Neural progenitor cell (in vitro differentiated cells): Measurements from ENCODE around the gene FUT3. TPM values are rescaled to one million over a fixed set of nuclear protein-coding genes. Genes with fewer than 3 reads are reported as not detected.

Experiments
- DNase-seq: peaks from one replicate; pipeline ENCODE4 v3.0.0-alpha.2; 2016; ENCODE audit warnings: low spot score
- H2AFZ ChIP-seq: fragments of 200-600 bp; sonication (generic); replicated peaks from 2 replicates; pipeline ENCODE4 v1.6.1; 2016; ENCODE audit warnings: antibody characterized with exemption
- H3F3A ChIP-seq: fragments of 200-600 bp; sonication (generic); 2 replicates; pipeline ENCODE4 v1.6.1; 2016; ENCODE audit warnings: antibody characterized with exemption, low read depth
- H3K27ac ChIP-seq: fragments of 200-600 bp; sonication (generic); 2 replicates; pipeline ENCODE4 v1.5.1; 2016; ENCODE audit warnings: mild to moderate bottlenecking
- H3K27me3 ChIP-seq: fragments of 200-600 bp; sonication (generic); 2 replicates; pipeline ENCODE4 v1.6.1; 2016; ENCODE audit warnings: mild to moderate bottlenecking, moderate library complexity
- H3K36me3 ChIP-seq: fragments of 200-600 bp; sonication (generic); 2 replicates; pipeline ENCODE4 v1.5.1; 2016
- H3K4me1 ChIP-seq: fragments of 200-600 bp; sonication (generic); 2 replicates; pipeline ENCODE4 v1.6.1; 2016; ENCODE audit warnings: mixed run types
- H3K4me2 ChIP-seq: fragments of 200-600 bp; sonication (generic); 2 replicates; pipeline ENCODE4 v1.6.1; 2016
- H3K4me3 ChIP-seq: fragments of 200-600 bp; sonication (generic); 2 replicates; pipeline ENCODE4 v1.5.1; 2016
- H3K79me2 ChIP-seq: fragments of 200-600 bp; sonication (generic); 2 replicates; pipeline ENCODE4 v1.6.1; 2016; ENCODE audit warnings: low read depth
- H3K9ac ChIP-seq: fragments of 200-600 bp; sonication (generic); 2 replicates; pipeline ENCODE4 v1.6.1; 2016
- H3K9me3 ChIP-seq: fragments of 200-600 bp; sonication (generic); 2 replicates; pipeline ENCODE4 v1.5.1; 2016; ENCODE audit warnings: low read depth
- H4K20me1 ChIP-seq: fragments of 200-600 bp; sonication (generic); 2 replicates; pipeline ENCODE4 v1.6.1; 2016; ENCODE audit warnings: low read depth
- H3K27ac Mint-ChIP-seq: 3 replicates; pipeline ENCODE4 v1.8.0; 2021; ENCODE audit warnings: mixed read lengths
- H3K27me3 Mint-ChIP-seq: 2 replicates; pipeline ENCODE4 v1.8.0; 2022; ENCODE audit warnings: low read depth, mild to moderate bottlenecking, inconsistent platforms, moderate library complexity, mixed read lengths; ENCODE audit not compliant: insufficient read depth
- H3K36me3 Mint-ChIP-seq: 3 replicates; pipeline ENCODE4 v1.8.0; 2021; ENCODE audit warnings: mixed read lengths
- H3K4me1 Mint-ChIP-seq: 3 replicates; pipeline ENCODE4 v1.8.0; 2021; ENCODE audit warnings: mixed read lengths
- H3K4me3 Mint-ChIP-seq: 3 replicates; pipeline ENCODE4 v1.8.0; 2021; ENCODE audit warnings: mild to moderate bottlenecking, moderate library complexity, mixed read lengths
- H3K9me3 Mint-ChIP-seq: 3 replicates; pipeline ENCODE4 v1.8.0; 2020; ENCODE audit warnings: mixed read lengths
- CTCF ChIP-seq: fragments of 200-600 bp; sonication (generic); IDR thresholded peaks from 2 replicates; pipeline ENCODE4 v1.5.1; 2017; ENCODE audit warnings: antibody characterized with exemption, mild to moderate bottlenecking
- EZH2 ChIP-seq: fragments of 200-600 bp; sonication (generic); IDR thresholded peaks from 2 replicates; pipeline ENCODE4 v1.6.1; 2017; ENCODE audit warnings: antibody characterized with exemption, mild to moderate bottlenecking, moderate library complexity
- EZH2phosphoT487 ChIP-seq: fragments of 200-600 bp; sonication (generic); IDR thresholded peaks from 2 replicates; pipeline ENCODE4 v1.6.1; 2017; ENCODE audit warnings: antibody characterized with exemption
- total RNA-seq: library from RNA; depleted of rRNA; stranded (reverse); fragments of >200 nt; gene quantifications from 2 replicates; pipeline ENCODE4 v1.2.3, GENCODE V29; 2015; ENCODE audit warnings: low replicate concordance

The FUT3 gene
- total RNA-seq, 1 donor from 2014 or later, result not detected

GRCh38 chr19:5873617-5874199, 22.5 kb upstream of the FUT3 start:
- Histone ChIP-seq H3K4me2 (no peak overlapping the region), H3K4me1 (peaks cover 16% of the 10 kb centered on the region), H3K36me3 (no peaks in the 10 kb centered on the region), H4K20me1 (no peaks in the 10 kb centered on the region), H3K4me3 (no peak overlapping the region), H2AFZ (no peak overlapping the region), H3F3A (peaks cover 15% of the 10 kb centered on the region), H3K9ac (no peak overlapping the region), H3K27me3 (no peaks in the 10 kb centered on the region), H3K9me3 (no peaks in the 10 kb centered on the region), H3K79me2 (no peaks in the 10 kb centered on the region), H3K27ac (no peak overlapping the region)
- peaks cover 14% of the 10 kb centered on the region for H3K4me1 Mint-ChIP-seq
- peaks cover 4% of the 10 kb centered on the region for H3K27me3 Mint-ChIP-seq
- no peak for TF ChIP-seq EZH2phosphoT487
- no peak for TF ChIP-seq CTCF
- TF ChIP-seq EZH2, result no peak
- H3K27ac Mint-ChIP-seq, result no peak overlapping the region
- DNase-seq, result no peak
- no peaks in the 10 kb centered on the region for H3K9me3 Mint-ChIP-seq
- no peak overlapping the region for H3K4me3 Mint-ChIP-seq
- H3K36me3 Mint-ChIP-seq, result no peaks in the 10 kb centered on the region

- Mint-ChIP-seq H3K27ac (no peak overlapping the region), H3K4me3 (no peak overlapping the region), H3K36me3 (no peaks in the 10 kb centered on the region), H3K4me1 (no peaks in the 10 kb centered on the region), H3K27me3 (peaks cover 4% of the 10 kb centered on the region), H3K9me3 (no peaks in the 10 kb centered on the region)
- H3K9ac ChIP-seq, result no peak overlapping the region
- H3K79me2 ChIP-seq, result no peaks in the 10 kb centered on the region
- no peak overlapping the region for H2AFZ ChIP-seq
- TF ChIP-seq EZH2phosphoT487 (no peak), CTCF (no peak), EZH2 (no peak)
- no peak for DNase-seq
- no peaks in the 10 kb centered on the region for H3K27me3 ChIP-seq
- no peaks in the 10 kb centered on the region for H4K20me1 ChIP-seq
- H3K4me1 ChIP-seq, result no peaks in the 10 kb centered on the region
- H3K27ac ChIP-seq, result no peak overlapping the region
- no peaks in the 10 kb centered on the region for H3K9me3 ChIP-seq
- no peak overlapping the region for H3K4me3 ChIP-seq
- no peak overlapping the region for H3K4me2 ChIP-seq
- no peaks in the 10 kb centered on the region for H3F3A ChIP-seq
- H3K36me3 ChIP-seq, result no peaks in the 10 kb centered on the region
Observed at GRCh38 chr19:5870986-5871394, 19.7 kb upstream of the FUT3 start.

- no peak overlapping the region for H3K27ac ChIP-seq
- Mint-ChIP-seq H3K9me3 (no peaks in the 10 kb centered on the region), H3K4me1 (no peaks in the 10 kb centered on the region), H3K4me3 (no peak overlapping the region), H3K36me3 (no peaks in the 10 kb centered on the region), H3K27ac (peak overlapping the region; percentile 13), H3K27me3 (peaks cover 2% of the 10 kb centered on the region)
- no peaks in the 10 kb centered on the region for H3K27me3 ChIP-seq
- H3K36me3 ChIP-seq, result no peaks in the 10 kb centered on the region
- no peak for TF ChIP-seq EZH2
- no peak overlapping the region for H3K4me2 ChIP-seq
- no peak overlapping the region for H3K9ac ChIP-seq
- H3F3A ChIP-seq, result no peaks in the 10 kb centered on the region
- no peaks in the 10 kb centered on the region for H3K4me1 ChIP-seq
- no peak overlapping the region for H2AFZ ChIP-seq
- DNase-seq, result no peak
- no peak overlapping the region for H3K4me3 ChIP-seq
- no peaks in the 10 kb centered on the region for H4K20me1 ChIP-seq
- H3K79me2 ChIP-seq, result no peaks in the 10 kb centered on the region
- no peaks in the 10 kb centered on the region for H3K9me3 ChIP-seq
Observed at GRCh38 chr19:5867201-5868136, 16.2 kb upstream of the FUT3 start.

- Histone ChIP-seq H3K79me2 (no peaks in the 10 kb centered on the region), H3K4me2 (no peak overlapping the region), H3K9ac (no peak overlapping the region), H3K4me1 (no peaks in the 10 kb centered on the region), H3K36me3 (no peaks in the 10 kb centered on the region), H2AFZ (no peak overlapping the region), H3K27me3 (no peaks in the 10 kb centered on the region), H4K20me1 (no peaks in the 10 kb centered on the region), H3K27ac (no peak overlapping the region), H3K9me3 (no peaks in the 10 kb centered on the region), H3K4me3 (no peak overlapping the region), H3F3A (no peaks in the 10 kb centered on the region)
- TF ChIP-seq EZH2 (no peak), CTCF (no peak), EZH2phosphoT487 (no peak)
- Mint-ChIP-seq H3K9me3 (no peaks in the 10 kb centered on the region), H3K4me3 (no peak overlapping the region), H3K4me1 (no peaks in the 10 kb centered on the region), H3K27me3 (no peaks in the 10 kb centered on the region), H3K27ac (no peak overlapping the region), H3K36me3 (no peaks in the 10 kb centered on the region)
- no peak for DNase-seq
Observed at GRCh38 chr19:5865772-5866171, 14.5 kb upstream of the FUT3 start.
